SH-SY5Y (cell line): ENCODE results near the gene B3GALT5.

Experiments used
- GATA2 ChIP-seq: IDR thresholded peaks from 2 replicates; pipeline ENCODE4 v1.6.1; 2011; ENCODE audit warnings: mild to moderate bottlenecking, low read depth, low read length
- GATA3 ChIP-seq: IDR thresholded peaks from 2 replicates; pipeline ENCODE4 v1.6.1; 2011; ENCODE audit warnings: low read depth, mild to moderate bottlenecking, low read length, moderate library complexity

GRCh38 chr21:39657091-39657689 lies 44.5 kb downstream of the B3GALT5 start:
- TF ChIP-seq GATA2 (no peak), GATA3 (no peak)
